Neural crest cell (in vitro differentiated cells): ENCODE measurements around the gene SLC25A22. TPM values are rescaled to one million over a fixed set of nuclear protein-coding genes. Genes with fewer than 3 reads are reported as not detected.

Source experiments
- DNase-seq: peaks from one replicate; pipeline ENCODE4 v3.0.0; 2021; ENCODE audit warnings: low read depth, mixed read lengths, low spot score
- H3K27ac Mint-ChIP-seq: one replicate; pipeline ENCODE4 v1.8.0; 2021; ENCODE audit warnings: mild to moderate bottlenecking, mixed read lengths; ENCODE audit not compliant: unreplicated experiment
- H3K27me3 Mint-ChIP-seq: 2 replicates; pipeline ENCODE4 v1.8.0; 2021; ENCODE audit warnings: low read depth, mild to moderate bottlenecking, mixed read lengths
- H3K36me3 Mint-ChIP-seq: 2 replicates; pipeline ENCODE4 v1.8.0; 2021; ENCODE audit warnings: low read depth, mild to moderate bottlenecking, mixed read lengths
- H3K4me1 Mint-ChIP-seq: 2 replicates; pipeline ENCODE4 v1.8.0; 2021; ENCODE audit warnings: mixed read lengths
- H3K4me3 Mint-ChIP-seq: one replicate; pipeline ENCODE4 v1.8.0; 2021; ENCODE audit warnings: mild to moderate bottlenecking, mixed read lengths
- H3K9me3 Mint-ChIP-seq: 2 replicates; pipeline ENCODE4 v1.8.0; 2021; ENCODE audit warnings: mixed read lengths
- total RNA-seq: library from RNA; stranded (reverse); gene quantifications from 2 replicates; pipeline ENCODE4 v1.2.1, GENCODE V29; 2021
- TF ChIP-seq, protein P1 (sequence below): fragments of 200-600 bp; sonication (generic); conservative IDR thresholded peaks from 2 replicates; pipeline ENCODE4 v1.5.0; 2021; ENCODE audit warnings: antibody characterized with exemption, mild to moderate bottlenecking

Gene SLC25A22
- total RNA-seq, 1 donor from 2014 or later: 54.6 TPM

DNA sequence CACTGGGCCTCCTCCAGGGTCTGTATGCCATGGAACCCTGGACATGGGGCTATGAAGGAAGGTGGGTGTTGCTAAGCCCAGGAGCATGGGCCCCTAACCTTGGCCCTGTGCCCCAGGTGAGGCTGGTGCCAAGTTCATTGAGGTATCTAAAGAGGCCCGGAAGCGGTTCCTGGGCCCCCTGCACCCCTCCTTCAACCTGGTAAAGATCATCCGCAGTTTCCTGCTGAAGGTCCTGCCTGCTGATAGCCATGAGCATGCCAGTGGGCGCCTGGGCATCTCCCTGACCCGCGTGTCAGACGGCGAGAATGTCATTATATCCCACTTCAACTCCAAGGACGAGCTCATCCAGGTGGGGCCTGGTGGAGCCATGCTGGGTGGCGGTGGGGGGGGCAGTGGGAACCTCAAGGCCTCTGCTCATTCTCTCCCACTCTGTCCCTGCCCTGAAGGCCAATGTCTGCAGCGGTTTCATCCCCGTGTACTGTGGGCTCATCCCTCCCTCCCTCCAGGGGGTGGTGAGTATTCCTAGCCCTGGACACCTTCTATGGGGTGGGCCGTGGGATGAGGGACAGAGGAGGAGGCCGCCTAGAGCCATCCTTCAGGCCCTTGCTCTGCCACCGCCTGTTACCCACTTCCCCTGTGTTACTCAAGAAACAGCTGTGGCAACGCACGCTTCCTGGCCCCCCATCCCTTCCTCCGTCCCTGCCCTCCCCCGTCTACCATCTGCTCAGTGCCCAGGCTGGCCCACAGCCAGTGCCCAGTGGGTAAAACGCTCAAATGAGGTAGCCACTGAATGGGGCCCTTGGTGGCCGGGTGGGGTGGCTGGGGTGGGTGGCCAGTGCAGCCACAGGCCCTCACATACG is 23.7 kb upstream of the SLC25A22 start:
- TF ChIP-seq, protein P1, sequence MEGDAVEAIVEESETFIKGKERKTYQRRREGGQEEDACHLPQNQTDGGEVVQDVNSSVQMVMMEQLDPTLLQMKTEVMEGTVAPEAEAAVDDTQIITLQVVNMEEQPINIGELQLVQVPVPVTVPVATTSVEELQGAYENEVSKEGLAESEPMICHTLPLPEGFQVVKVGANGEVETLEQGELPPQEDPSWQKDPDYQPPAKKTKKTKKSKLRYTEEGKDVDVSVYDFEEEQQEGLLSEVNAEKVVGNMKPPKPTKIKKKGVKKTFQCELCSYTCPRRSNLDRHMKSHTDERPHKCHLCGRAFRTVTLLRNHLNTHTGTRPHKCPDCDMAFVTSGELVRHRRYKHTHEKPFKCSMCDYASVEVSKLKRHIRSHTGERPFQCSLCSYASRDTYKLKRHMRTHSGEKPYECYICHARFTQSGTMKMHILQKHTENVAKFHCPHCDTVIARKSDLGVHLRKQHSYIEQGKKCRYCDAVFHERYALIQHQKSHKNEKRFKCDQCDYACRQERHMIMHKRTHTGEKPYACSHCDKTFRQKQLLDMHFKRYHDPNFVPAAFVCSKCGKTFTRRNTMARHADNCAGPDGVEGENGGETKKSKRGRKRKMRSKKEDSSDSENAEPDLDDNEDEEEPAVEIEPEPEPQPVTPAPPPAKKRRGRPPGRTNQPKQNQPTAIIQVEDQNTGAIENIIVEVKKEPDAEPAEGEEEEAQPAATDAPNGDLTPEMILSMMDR: no peak
- Mint-ChIP-seq H3K27ac (no peak overlapping the region), H3K4me3 (peak overlapping the region; percentile 51), H3K36me3 (no peaks in the 10 kb centered on the region), H3K4me1 (no peaks in the 10 kb centered on the region), H3K27me3 (peaks cover 9% of the 10 kb centered on the region), H3K9me3 (no peaks in the 10 kb centered on the region)
- DNase-seq: no peak

DNA sequence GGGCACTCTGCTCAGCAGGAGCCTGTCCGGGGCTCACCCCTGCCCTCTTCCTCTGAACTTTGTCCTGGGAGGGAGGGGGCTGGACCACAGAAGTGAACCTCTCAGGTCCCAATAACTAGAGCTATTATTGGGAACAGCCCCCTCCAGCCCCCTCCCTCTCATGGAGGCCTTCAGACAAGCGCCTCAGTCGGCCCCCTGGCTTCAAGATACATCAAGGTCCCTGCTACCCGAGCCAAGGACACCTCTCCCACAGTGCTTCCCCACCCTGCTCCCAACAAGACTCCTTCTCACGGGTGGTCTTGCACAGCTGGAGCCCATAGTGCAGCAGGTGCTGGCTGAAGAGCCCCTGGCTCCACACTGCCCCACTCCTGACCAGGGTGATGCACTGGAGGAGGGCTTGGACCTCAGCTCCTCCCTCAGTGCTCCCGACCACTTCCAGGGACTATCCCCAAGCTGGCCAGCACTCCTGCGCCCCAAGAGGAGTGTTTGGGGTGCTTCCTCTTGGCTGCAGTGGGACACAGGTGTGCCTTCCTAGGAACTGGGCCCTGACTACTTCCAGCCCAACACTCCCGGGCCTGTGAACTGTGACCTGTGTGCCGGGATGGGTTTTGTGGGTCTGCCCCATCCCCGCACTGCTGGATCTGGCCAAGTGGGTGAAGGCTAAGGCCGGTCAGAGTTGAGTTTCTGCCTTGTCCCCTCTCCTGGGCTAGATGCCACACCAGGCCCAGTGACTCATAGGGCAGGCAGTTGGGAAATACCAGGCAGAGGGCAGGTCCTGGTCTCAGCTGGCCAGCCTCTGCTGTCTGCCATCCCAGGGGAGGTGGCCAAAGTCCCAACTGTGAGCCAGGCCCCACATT is 22.8 kb upstream of the SLC25A22 start:
- Mint-ChIP-seq H3K9me3 (no peaks in the 10 kb centered on the region), H3K36me3 (no peaks in the 10 kb centered on the region), H3K4me3 (peak overlapping the region; percentile 91), H3K27ac (no peak overlapping the region), H3K4me1 (no peaks in the 10 kb centered on the region), H3K27me3 (peaks cover 3% of the 10 kb centered on the region)
- TF ChIP-seq, protein P1: no peak
- DNase-seq: no peak

DNA sequence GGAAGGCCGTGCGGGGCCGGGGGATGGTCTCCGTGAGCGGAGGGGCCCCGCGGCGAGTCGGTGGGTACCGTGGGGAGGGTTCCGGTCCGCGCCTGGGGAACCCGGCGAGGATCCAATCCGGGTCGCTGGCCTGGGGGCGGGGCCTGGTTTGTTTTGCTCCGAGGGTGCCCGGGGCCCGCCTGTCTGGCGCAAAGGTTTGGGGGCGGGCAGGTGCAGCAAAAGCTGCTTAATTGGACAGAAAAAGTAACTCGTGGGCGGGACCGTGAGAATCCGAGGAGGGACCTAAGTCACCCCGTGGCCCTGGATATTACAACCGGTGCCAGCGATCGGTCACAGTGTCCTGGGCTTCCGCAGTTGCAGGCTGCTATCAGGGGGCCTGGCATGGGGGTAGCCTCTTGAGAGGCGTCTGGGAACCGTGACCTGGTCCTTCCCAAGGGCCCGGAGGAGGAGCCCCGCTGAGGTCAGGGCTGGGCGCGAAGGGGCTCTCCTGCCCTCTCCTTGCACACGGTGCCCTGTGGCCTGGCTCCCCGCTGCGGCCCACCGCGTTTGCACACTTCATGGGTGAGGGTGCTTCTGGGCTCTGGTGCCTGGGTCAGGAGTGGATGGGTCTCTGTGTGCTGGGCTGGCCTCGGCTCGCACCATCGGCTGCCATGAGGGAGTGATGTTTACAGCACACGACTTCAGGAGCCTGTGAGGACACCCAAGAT is 22.0 kb upstream of the SLC25A22 start:
- no peaks in the 10 kb centered on the region for H3K36me3 Mint-ChIP-seq
- DNase-seq: no peak

DNA sequence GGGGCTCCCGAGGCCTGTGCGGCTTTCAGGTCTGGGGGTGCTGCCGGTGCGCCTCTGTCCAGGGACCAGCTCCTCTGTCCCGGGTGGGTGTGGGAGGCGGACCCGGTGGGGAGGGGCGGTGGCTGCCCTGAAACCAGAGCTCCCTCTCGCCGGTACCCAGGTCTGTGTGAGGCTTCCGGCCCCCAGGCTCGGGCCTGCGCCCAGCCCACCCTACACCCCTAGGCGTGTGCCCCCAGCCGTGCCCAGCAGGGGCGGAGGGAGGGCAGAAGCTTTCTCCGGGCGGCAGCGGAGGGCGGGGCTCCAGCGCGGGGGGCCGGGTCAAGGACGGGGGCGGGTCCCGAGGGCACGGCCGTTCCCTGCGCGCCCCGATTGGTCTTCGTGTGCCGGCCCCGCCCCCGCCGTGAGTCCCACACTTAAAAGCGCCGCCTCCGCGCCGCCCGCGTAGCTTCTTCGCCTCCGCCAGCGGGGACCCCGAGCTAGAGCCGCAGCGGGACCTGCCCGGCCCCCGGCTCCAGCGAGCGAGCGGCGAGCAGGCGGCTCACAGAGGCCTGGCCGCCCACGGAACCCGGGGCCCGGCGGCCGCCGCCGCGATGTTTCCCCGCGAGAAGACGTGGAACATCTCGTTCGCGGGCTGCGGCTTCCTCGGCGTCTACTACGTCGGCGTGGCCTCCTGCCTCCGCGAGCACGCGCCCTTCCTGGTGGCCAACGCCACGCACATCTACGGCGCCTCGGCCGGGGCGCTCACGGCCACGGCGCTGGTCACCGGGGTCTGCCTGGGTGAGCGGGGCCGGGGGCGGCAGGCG is 21.2 kb upstream of the SLC25A22 start:
- H3K4me1 Mint-ChIP-seq: no peaks in the 10 kb centered on the region
- no peak overlapping the region for H3K27ac Mint-ChIP-seq
- TF ChIP-seq, protein P1: peak; percentile 21
- peak; percentile 88 for DNase-seq
- peak overlapping the region; percentile 91 for H3K4me3 Mint-ChIP-seq
- H3K27me3 Mint-ChIP-seq: no peaks in the 10 kb centered on the region
- H3K36me3 Mint-ChIP-seq: no peaks in the 10 kb centered on the region
- no peaks in the 10 kb centered on the region for H3K9me3 Mint-ChIP-seq

More for the DNA sequence above, 22.0 kb upstream of the SLC25A22 start:
- TF ChIP-seq, protein P1: no peak
- H3K27me3 Mint-ChIP-seq: peaks cover 2% of the 10 kb centered on the region
- no peak overlapping the region for H3K27ac Mint-ChIP-seq
- no peaks in the 10 kb centered on the region for H3K4me1 Mint-ChIP-seq
- H3K4me3 Mint-ChIP-seq: peak overlapping the region; percentile 91
- H3K9me3 Mint-ChIP-seq: no peaks in the 10 kb centered on the region
